DOHH2 (cell line): ENCODE measurements around the gene PEAR1.

ENCODE experiments used
- CTCF ChIP-seq: fragments of 200-600 bp; sonication (generic); IDR thresholded peaks from one replicate; pipeline ENCODE4 v1.5.1; 2014; ENCODE audit warnings: antibody characterized with exemption, mild to moderate bottlenecking, low read depth, low read length; ENCODE audit not compliant: poor library complexity, severe bottlenecking
- EZH2phosphoT487 ChIP-seq: fragments of 200-600 bp; sonication (generic); IDR thresholded peaks from 2 replicates; pipeline ENCODE4 v1.6.1; 2017; ENCODE audit warnings: borderline replicate concordance, mild to moderate bottlenecking, antibody characterized with exemption, low read length, moderate library complexity, mixed read lengths

GRCh38 chr1:156912861-156913808 lies 19.6 kb downstream of the PEAR1 start:
- TF ChIP-seq EZH2phosphoT487: no peak
- no peak for TF ChIP-seq CTCF
